SU-DHL-6 (cell line): Measurements from ENCODE around the gene SLC2A4RG.

Experiments
- EZH2phosphoT487 ChIP-seq: fragments of 200-600 bp; sonication (generic), shearing (Covaris generic); conservative IDR thresholded peaks from 2 replicates; pipeline ENCODE4 v1.6.1; 2018; ENCODE audit warnings: mild to moderate bottlenecking, antibody characterized with exemption, low read length, moderate library complexity, mixed read lengths
- TF ChIP-seq, protein P1 (sequence below): fragments of 200-600 bp; sonication (generic); IDR thresholded peaks from one replicate; pipeline ENCODE4 v1.5.1; 2017; ENCODE audit warnings: antibody characterized with exemption, mild to moderate bottlenecking, low read length, moderate library complexity; ENCODE audit not compliant: insufficient read depth, poor library complexity, severe bottlenecking

DNA sequence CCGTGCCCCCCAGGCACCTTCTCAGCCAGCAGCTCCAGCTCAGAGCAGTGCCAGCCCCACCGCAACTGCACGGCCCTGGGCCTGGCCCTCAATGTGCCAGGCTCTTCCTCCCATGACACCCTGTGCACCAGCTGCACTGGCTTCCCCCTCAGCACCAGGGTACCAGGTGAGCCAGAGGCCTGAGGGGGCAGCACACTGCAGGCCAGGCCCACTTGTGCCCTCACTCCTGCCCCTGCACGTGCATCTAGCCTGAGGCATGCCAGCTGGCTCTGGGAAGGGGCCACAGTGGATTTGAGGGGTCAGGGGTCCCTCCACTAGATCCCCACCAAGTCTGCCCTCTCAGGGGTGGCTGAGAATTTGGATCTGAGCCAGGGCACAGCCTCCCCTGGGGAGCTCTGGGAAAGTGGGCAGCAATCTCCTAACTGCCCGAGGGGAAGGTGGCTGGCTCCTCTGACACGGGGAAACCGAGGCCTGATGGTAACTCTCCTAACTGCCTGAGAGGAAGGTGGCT lies 42.2 kb upstream of the SLC2A4RG start:
- TF ChIP-seq, protein P1, sequence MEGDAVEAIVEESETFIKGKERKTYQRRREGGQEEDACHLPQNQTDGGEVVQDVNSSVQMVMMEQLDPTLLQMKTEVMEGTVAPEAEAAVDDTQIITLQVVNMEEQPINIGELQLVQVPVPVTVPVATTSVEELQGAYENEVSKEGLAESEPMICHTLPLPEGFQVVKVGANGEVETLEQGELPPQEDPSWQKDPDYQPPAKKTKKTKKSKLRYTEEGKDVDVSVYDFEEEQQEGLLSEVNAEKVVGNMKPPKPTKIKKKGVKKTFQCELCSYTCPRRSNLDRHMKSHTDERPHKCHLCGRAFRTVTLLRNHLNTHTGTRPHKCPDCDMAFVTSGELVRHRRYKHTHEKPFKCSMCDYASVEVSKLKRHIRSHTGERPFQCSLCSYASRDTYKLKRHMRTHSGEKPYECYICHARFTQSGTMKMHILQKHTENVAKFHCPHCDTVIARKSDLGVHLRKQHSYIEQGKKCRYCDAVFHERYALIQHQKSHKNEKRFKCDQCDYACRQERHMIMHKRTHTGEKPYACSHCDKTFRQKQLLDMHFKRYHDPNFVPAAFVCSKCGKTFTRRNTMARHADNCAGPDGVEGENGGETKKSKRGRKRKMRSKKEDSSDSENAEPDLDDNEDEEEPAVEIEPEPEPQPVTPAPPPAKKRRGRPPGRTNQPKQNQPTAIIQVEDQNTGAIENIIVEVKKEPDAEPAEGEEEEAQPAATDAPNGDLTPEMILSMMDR, result no peak
- TF ChIP-seq EZH2phosphoT487, result no peak
